K562 (cell line): ENCODE measurements around the gene SLC35B4.

Experiments used
- ATF6 ChIP-seq: sonication (generic); formaldehyde crosslinking; IDR thresholded peaks from 2 replicates; pipeline ENCODE4 v1.4.0; 2020; ENCODE audit warnings: mild to moderate bottlenecking, missing genetic modification reagents
- CBX8 ChIP-seq: fragments of 200-600 bp; sonication (generic); IDR thresholded peaks from 2 replicates; pipeline ENCODE4 v1.6.1; 2012; ENCODE audit warnings: borderline replicate concordance, mixed run types, low read depth, mild to moderate bottlenecking, moderate library complexity, mixed read lengths, low read length, control low read depth, inconsistent platforms; ENCODE audit not compliant: poor library complexity, severe bottlenecking; ENCODE audit errors: extremely low read depth
- CHD4 ChIP-seq: fragments of 200-600 bp; sonication (generic); IDR thresholded peaks from 3 replicates; pipeline ENCODE4 v1.6.1; 2012; ENCODE audit warnings: low read depth, mild to moderate bottlenecking, mixed read lengths, low read length, inconsistent platforms; ENCODE audit not compliant: insufficient read depth, insufficient replicate concordance, poor library complexity, severe bottlenecking
- EGR1 ChIP-seq: fragments of 450-650 bp; conservative IDR thresholded peaks from 2 replicates; pipeline ENCODE4 v1.6.1; 2017; ENCODE audit warnings: mild to moderate bottlenecking
- FOXM1 ChIP-seq, 2 experiments: fragments of 450-650 bp in 1 of 2; sonication (generic) in 1 of 2; formaldehyde crosslinking in 1 of 2; IDR thresholded peaks; 2 replicates each; pipeline versions ENCODE4 v1.6.1 to v1.9.0; 2017 to 2022; ENCODE audit warnings: low read depth in 2 of 2, mild to moderate bottlenecking in 2 of 2, missing genetic modification reagents in 1 of 2, moderate library complexity in 1 of 2
- MAX ChIP-seq: sonication (generic); formaldehyde crosslinking; IDR thresholded peaks from 2 replicates; pipeline ENCODE4 v1.9.0; 2022; ENCODE audit warnings: mild to moderate bottlenecking, missing genetic modification reagents
- NR1H2 ChIP-seq: sonication (generic); formaldehyde crosslinking; IDR thresholded peaks from 2 replicates; pipeline ENCODE4 v1.4.0; 2020; ENCODE audit warnings: mild to moderate bottlenecking, missing genetic modification reagents
- ZNF143 ChIP-seq: sonication (generic); formaldehyde crosslinking; IDR thresholded peaks from 2 replicates; pipeline ENCODE4 v1.9.0; 2022; ENCODE audit warnings: mild to moderate bottlenecking, missing genetic modification reagents
- ZNF408 ChIP-seq: fragments of 250-450 bp; sonication (Bioruptor Pico); IDR thresholded peaks from 2 replicates; pipeline ENCODE4 v1.4.0; 2020; ENCODE audit warnings: low read depth, mild to moderate bottlenecking, moderate library complexity
- ZNF507 ChIP-seq: conservative IDR thresholded peaks from 2 replicates; pipeline ENCODE4 v1.6.1; 2017; ENCODE audit warnings: missing genetic modification characterization, missing compliant biosample characterization
- TF ChIP-seq, protein P1 (sequence below), 3 experiments: IDR thresholded peaks in 2 of 3; conservative IDR thresholded peaks in 1 of 3; 2 replicates each; pipeline ENCODE4 v1.5.1; 2011 to 2012; ENCODE audit warnings: low read length in 3 of 3, mild to moderate bottlenecking in 3 of 3, control low read depth in 2 of 3, improper control_type of control experiment in 1 of 3, inconsistent platforms in 1 of 3, low read depth in 1 of 3, mixed read lengths in 1 of 3, moderate library complexity in 1 of 3; ENCODE audit not compliant: insufficient read depth in 2 of 3
- TF ChIP-seq, protein P2 (sequence below): sonication (generic); formaldehyde crosslinking; IDR thresholded peaks from 2 replicates; pipeline ENCODE4 v1.9.0; 2022; ENCODE audit warnings: mild to moderate bottlenecking, missing genetic modification reagents

GRCh38 chr7:134255814-134256213 is 60.9 kb downstream of the SLC35B4 start:
- TF ChIP-seq CBX8 (no peak), FOXM1 (IDR thresholded peaks at IDR 0.05; ENCODE audit: low read depth) (no peak), FOXM1 (CRISPR knock-in tag; IDR thresholded peaks at IDR 0.05; ENCODE audit: low read depth) (no peak), ZNF143 (CRISPR knock-in tag) (no peak), ZNF507 (tag) (no peak), MAX (CRISPR knock-in tag) (no peak), ZNF408 (CRISPR knock-in tag) (no peak), ATF6 (CRISPR knock-in tag) (no peak), NR1H2 (CRISPR knock-in tag) (no peak), CHD4 (no peak), EGR1 (no peak)
- TF ChIP-seq, protein P1, sequence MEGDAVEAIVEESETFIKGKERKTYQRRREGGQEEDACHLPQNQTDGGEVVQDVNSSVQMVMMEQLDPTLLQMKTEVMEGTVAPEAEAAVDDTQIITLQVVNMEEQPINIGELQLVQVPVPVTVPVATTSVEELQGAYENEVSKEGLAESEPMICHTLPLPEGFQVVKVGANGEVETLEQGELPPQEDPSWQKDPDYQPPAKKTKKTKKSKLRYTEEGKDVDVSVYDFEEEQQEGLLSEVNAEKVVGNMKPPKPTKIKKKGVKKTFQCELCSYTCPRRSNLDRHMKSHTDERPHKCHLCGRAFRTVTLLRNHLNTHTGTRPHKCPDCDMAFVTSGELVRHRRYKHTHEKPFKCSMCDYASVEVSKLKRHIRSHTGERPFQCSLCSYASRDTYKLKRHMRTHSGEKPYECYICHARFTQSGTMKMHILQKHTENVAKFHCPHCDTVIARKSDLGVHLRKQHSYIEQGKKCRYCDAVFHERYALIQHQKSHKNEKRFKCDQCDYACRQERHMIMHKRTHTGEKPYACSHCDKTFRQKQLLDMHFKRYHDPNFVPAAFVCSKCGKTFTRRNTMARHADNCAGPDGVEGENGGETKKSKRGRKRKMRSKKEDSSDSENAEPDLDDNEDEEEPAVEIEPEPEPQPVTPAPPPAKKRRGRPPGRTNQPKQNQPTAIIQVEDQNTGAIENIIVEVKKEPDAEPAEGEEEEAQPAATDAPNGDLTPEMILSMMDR (IDR thresholded peaks at IDR 0.05 in 2 of 3, conservative IDR thresholded peaks at IDR 0.05 in 1 of 3; ENCODE audit: insufficient read depth in 2 of 3, low read depth in 1 of 3, low read length in 3 of 3), result peak; percentile 54 to 73 (median 56)
- TF ChIP-seq, protein P2, sequence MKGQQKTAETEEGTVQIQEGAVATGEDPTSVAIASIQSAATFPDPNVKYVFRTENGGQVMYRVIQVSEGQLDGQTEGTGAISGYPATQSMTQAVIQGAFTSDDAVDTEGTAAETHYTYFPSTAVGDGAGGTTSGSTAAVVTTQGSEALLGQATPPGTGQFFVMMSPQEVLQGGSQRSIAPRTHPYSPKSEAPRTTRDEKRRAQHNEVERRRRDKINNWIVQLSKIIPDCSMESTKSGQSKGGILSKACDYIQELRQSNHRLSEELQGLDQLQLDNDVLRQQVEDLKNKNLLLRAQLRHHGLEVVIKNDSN, result no peak
